Smooth muscle cell (in vitro differentiated cells): ENCODE results near the gene GMCL2. TPM values are rescaled to one million over a fixed set of nuclear protein-coding genes. Genes with fewer than 3 reads are reported as not detected.
"Not testable (repeated sequence)": the region's sequence is repeated elsewhere in the genome, so short reads cannot be mapped to it uniquely, and the experiment has no call there.

Experiments used
- DNase-seq: peaks from one replicate; lab custom pipeline; 2025; ENCODE audit not compliant: unreplicated experiment; lab: John Stamatoyannopoulos, UW
- H2AFZ ChIP-seq: fragments of 200-600 bp; sonication (generic); 2 replicates; pipeline ENCODE4 v1.6.0; 2016; ENCODE audit warnings: antibody characterized with exemption, low read depth, mild to moderate bottlenecking
- H3F3A ChIP-seq: fragments of 200-600 bp; sonication (generic); 2 replicates; pipeline ENCODE4 v1.6.0; 2017; ENCODE audit warnings: antibody characterized with exemption, low read depth
- H3K27ac ChIP-seq: fragments of 200-600 bp; sonication (generic); 2 replicates; pipeline ENCODE4 v1.5.1; 2016; ENCODE audit warnings: low read depth, mild to moderate bottlenecking
- H3K27me3 ChIP-seq: fragments of 200-600 bp; sonication (generic); 2 replicates; pipeline ENCODE4 v1.6.1; 2016; ENCODE audit warnings: low read depth, mild to moderate bottlenecking
- H3K36me3 ChIP-seq: fragments of 200-600 bp; sonication (generic); 2 replicates; pipeline ENCODE4 v1.5.1; 2016; ENCODE audit warnings: low read depth
- H3K4me1 ChIP-seq: fragments of 200-600 bp; sonication (generic); 2 replicates; pipeline ENCODE4 v1.5.1; 2016; ENCODE audit warnings: low read depth
- H3K4me2 ChIP-seq: fragments of 200-600 bp; sonication (generic); 2 replicates; pipeline ENCODE4 v1.6.0; 2016; ENCODE audit warnings: mild to moderate bottlenecking
- H3K4me3 ChIP-seq: fragments of 200-600 bp; sonication (generic); 2 replicates; pipeline ENCODE4 v1.5.1; 2016; ENCODE audit warnings: mild to moderate bottlenecking
- H3K79me2 ChIP-seq: fragments of 200-600 bp; sonication (generic); 2 replicates; pipeline ENCODE4 v1.6.0; 2016; ENCODE audit warnings: low read depth, mild to moderate bottlenecking
- H3K9ac ChIP-seq: fragments of 200-600 bp; sonication (generic); 2 replicates; pipeline ENCODE4 v1.6.0; 2016; ENCODE audit warnings: low read depth
- H3K9me3 ChIP-seq: fragments of 200-600 bp; sonication (generic); replicated peaks from 2 replicates; pipeline ENCODE4 v1.5.1; 2016; ENCODE audit warnings: low read depth
- H4K20me1 ChIP-seq: fragments of 200-600 bp; sonication (generic); 2 replicates; pipeline ENCODE4 v1.6.0; 2016; ENCODE audit warnings: low read depth
- WGBS: methylation state at CpG from one replicate; pipeline ENCODE4 v1.1.7; 2016; ENCODE audit warnings: low lambda C conversion rate; 5-methylcytosine and 5-hydroxymethylcytosine counted together
- polyA plus RNA-seq: library from polyadenylated mRNA; unstranded; fragments of >200 nt; fragmentation: Nextera tagmentation; extraction: Ambion mirVana; gene quantifications from 2 replicates; pipeline ENCODE4 v1.2.1, GENCODE V29; 2016
- total RNA-seq: library from RNA; depleted of rRNA; stranded (reverse); fragments of >200 nt; gene quantifications from 2 replicates; pipeline ENCODE4 v1.2.3, GENCODE V29; 2014
- TF ChIP-seq, protein P1 (sequence below): fragments of 200-600 bp; sonication (generic); IDR thresholded peaks from 2 replicates; pipeline ENCODE4 v1.5.1; 2017; ENCODE audit warnings: borderline replicate concordance, mild to moderate bottlenecking, antibody characterized with exemption; ENCODE audit not compliant: insufficient read depth, poor library complexity, severe bottlenecking

The GMCL2 gene
- total and polyA plus RNA-seq, 2 experiments from 2014 or later = 0.22 TPM; not detected in 1

DNA sequence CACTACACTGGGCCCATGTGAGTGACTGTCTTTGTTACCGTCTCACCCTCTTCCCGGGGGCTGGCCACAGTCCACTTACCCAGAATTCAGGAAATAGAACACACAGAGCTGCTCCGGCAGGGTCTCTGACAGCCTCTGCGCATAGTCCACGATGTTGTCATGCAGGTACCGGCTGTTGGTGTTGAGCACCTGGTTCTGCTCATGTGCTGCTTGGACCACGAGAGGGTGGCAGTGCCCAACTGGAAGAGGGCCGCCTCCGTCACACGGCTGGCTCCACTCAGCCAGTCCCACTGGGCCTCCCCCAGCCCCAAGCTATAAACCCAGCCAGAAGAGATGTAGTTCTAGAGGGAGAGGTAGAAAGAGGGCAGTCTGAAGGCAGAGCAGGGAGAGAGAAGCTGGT is 42.7 kb upstream of the GMCL2 start:
- Histone ChIP-seq H3K4me1 (peaks cover 9% of the 10 kb centered on the region), H3K27ac (no peak overlapping the region), H3F3A (peaks cover 4% of the 10 kb centered on the region), H3K9ac (no peak overlapping the region), H3K36me3 (no peaks in the 10 kb centered on the region), H3K4me3 (no peak overlapping the region), H3K4me2 (no peak overlapping the region), H3K79me2 (peaks cover 26% of the 10 kb centered on the region), H2AFZ (no peak overlapping the region), H3K9me3 (no peaks in the 10 kb centered on the region), H3K27me3 (no peaks in the 10 kb centered on the region), H4K20me1 (peaks cover 8% of the 10 kb centered on the region)
- TF ChIP-seq, protein P1, sequence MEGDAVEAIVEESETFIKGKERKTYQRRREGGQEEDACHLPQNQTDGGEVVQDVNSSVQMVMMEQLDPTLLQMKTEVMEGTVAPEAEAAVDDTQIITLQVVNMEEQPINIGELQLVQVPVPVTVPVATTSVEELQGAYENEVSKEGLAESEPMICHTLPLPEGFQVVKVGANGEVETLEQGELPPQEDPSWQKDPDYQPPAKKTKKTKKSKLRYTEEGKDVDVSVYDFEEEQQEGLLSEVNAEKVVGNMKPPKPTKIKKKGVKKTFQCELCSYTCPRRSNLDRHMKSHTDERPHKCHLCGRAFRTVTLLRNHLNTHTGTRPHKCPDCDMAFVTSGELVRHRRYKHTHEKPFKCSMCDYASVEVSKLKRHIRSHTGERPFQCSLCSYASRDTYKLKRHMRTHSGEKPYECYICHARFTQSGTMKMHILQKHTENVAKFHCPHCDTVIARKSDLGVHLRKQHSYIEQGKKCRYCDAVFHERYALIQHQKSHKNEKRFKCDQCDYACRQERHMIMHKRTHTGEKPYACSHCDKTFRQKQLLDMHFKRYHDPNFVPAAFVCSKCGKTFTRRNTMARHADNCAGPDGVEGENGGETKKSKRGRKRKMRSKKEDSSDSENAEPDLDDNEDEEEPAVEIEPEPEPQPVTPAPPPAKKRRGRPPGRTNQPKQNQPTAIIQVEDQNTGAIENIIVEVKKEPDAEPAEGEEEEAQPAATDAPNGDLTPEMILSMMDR = no peak
- WGBS = 96% methylated on average over 10 of the region's 10 CpGs
- DNase-seq = no peak

DNA sequence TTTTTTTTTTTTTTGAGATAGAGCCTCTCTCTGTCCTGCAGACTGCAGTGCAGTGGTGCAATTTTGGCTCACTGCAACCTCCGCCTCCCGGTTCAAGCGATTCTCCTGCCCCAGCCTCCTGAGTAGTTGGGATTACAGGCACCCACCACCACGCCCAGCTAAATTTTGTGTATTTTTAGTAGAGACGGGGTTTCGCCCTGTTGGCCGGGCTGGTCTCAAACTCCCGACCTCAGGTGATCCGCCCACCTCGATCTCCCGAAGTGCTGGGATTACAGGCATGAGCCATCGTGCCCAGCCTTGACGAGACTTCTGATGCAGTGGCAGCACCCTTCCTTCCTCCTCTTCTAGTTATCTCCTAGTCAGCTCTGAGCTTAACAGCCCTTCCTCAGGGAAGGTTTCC is 41.9 kb upstream of the GMCL2 start:
- not testable (repeated sequence) for H3K9me3 ChIP-seq, H3K27me3 ChIP-seq, H2AFZ ChIP-seq, H4K20me1 ChIP-seq, H3K4me2 ChIP-seq, H3K36me3 ChIP-seq, H3K4me3 ChIP-seq, H3K4me1 ChIP-seq, DNase-seq, H3F3A ChIP-seq, H3K9ac ChIP-seq, H3K27ac ChIP-seq
- WGBS = 98% methylated on average over 13 of the region's 13 CpGs
- H3K79me2 ChIP-seq = peaks cover 26% of the 10 kb centered on the region

DNA sequence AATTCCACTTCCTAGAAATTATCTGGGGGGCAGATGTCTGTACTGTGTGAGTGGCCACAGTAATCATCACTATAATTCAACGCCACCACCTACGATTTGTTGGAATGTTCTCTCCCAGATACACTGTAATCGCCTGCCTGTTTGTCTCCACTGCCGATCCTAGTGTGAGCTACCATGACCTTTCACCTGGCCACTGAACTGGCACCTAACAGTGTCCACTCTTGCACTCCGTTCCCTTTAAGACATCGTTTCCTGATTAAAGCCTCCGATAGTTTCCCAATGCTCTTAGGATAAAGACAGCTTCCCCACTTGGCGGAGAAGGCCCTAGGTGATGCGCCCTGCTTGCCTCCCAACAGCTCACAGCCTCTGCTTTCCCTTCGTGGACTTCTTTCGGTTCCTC is 41.4 kb upstream of the GMCL2 start:
- Histone ChIP-seq H3K9ac (no peak overlapping the region), H3K27ac (no peak overlapping the region), H2AFZ (no peak overlapping the region), H3K27me3 (no peaks in the 10 kb centered on the region), H3F3A (peaks cover 4% of the 10 kb centered on the region), H4K20me1 (peaks cover 8% of the 10 kb centered on the region), H3K36me3 (no peaks in the 10 kb centered on the region), H3K79me2 (peaks cover 26% of the 10 kb centered on the region), H3K4me1 (peaks cover 9% of the 10 kb centered on the region), H3K4me3 (no peak overlapping the region), H3K9me3 (no peaks in the 10 kb centered on the region), H3K4me2 (no peak overlapping the region)
- 98% methylated on average over 11 of the region's 11 CpGs for WGBS
- TF ChIP-seq, protein P1 = no peak
- no peak for DNase-seq

DNA sequence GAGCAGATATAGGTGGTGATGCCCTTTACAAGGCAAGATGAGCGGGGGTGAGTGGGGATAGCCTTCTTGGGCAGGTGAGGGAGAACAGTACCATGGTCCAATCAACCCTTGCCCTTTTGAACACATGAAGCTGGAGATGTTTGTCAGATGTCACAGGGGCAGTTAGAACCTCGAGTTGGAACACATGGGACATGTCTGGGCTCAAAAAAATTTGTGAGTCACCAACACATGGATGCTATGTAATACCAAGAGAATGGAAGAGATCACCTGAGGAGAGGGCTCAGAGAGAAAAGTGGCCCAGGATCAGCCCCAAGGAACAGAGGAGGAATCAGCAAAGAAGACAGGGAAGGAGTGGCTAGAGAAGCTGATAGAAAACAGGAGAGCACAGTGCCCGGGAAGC is 40.8 kb upstream of the GMCL2 start:
- no peaks in the 10 kb centered on the region for H3K27me3 ChIP-seq
- H2AFZ ChIP-seq = no peak overlapping the region
- H3K79me2 ChIP-seq = peaks cover 26% of the 10 kb centered on the region
- H3K4me3 ChIP-seq = no peak overlapping the region
- H4K20me1 ChIP-seq = peaks cover 11% of the 10 kb centered on the region
- 87% methylated on average over 3 of the region's 3 CpGs for WGBS
- no peaks in the 10 kb centered on the region for H3K36me3 ChIP-seq
- TF ChIP-seq, protein P1 = no peak
- H3K9ac ChIP-seq = no peak overlapping the region
- no peak for DNase-seq
- H3K4me1 ChIP-seq = peaks cover 9% of the 10 kb centered on the region
- H3K4me2 ChIP-seq = no peak overlapping the region
- H3F3A ChIP-seq = peaks cover 3% of the 10 kb centered on the region
- no peaks in the 10 kb centered on the region for H3K9me3 ChIP-seq
- no peak overlapping the region for H3K27ac ChIP-seq
